Kidney (tissue), 14 donors: Measurements from ENCODE around the gene INSIG2. TPM values are rescaled to one million over a fixed set of nuclear protein-coding genes. Genes with fewer than 3 reads are reported as not detected.

Experiments
- DNase-seq, 5 donors: peaks; one replicate each; pipeline ENCODE4 v3.0.0-alpha.2; 2013 to 2020
- FAIRE-seq: peaks from 2 replicates; lab custom pipeline; 2012; peaks lifted over from hg19 to GRCh38; lab: Jason Lieb, UNC
- H3K27ac ChIP-seq, 2 donors: one replicate each; pipeline ENCODE4 v1.7.0; 2013; ENCODE audit warnings: low read depth in 2 of 2, low read length in 2 of 2, inconsistent platforms in 1 of 2
- H3K27me3 ChIP-seq: one replicate; pipeline ENCODE4 v1.7.1; 2013; ENCODE audit warnings: low read length, inconsistent platforms; ENCODE audit not compliant: control insufficient read depth, insufficient read depth
- H3K36me3 ChIP-seq, 3 donors: one replicate each; pipeline versions ENCODE4 v1.7.0 to v1.7.1; 2013; ENCODE audit warnings: low read length in 3 of 3, control low read depth in 1 of 3, inconsistent platforms in 1 of 3; ENCODE audit not compliant: insufficient read depth in 3 of 3, control insufficient read depth in 2 of 3
- H3K4me1 ChIP-seq, 3 donors: one replicate each; pipeline versions ENCODE4 v1.7.0 to v1.7.1; 2013; ENCODE audit warnings: low read length in 3 of 3, inconsistent platforms in 1 of 3, low read depth in 1 of 3; ENCODE audit not compliant: control insufficient read depth in 2 of 3, insufficient read depth in 2 of 3
- H3K4me3 ChIP-seq, 3 donors: one replicate each; pipeline versions ENCODE4 v1.7.0 to v1.8.1; 2013; ENCODE audit warnings: low read length in 3 of 3, control low read depth in 1 of 3, inconsistent platforms in 1 of 3
- H3K9ac ChIP-seq, 3 donors: one replicate each; pipeline versions ENCODE4 v1.7.0 to v1.7.1; 2013; ENCODE audit warnings: low read length in 3 of 3, control low read depth in 1 of 3, inconsistent platforms in 1 of 3
- H3K9me3 ChIP-seq, 3 donors: one replicate each; pipeline versions ENCODE4 v1.7.0 to v1.7.1; 2013; ENCODE audit warnings: low read length in 3 of 3, control low read depth in 1 of 3, inconsistent platforms in 1 of 3; ENCODE audit not compliant: control insufficient read depth in 2 of 3, insufficient read depth in 1 of 3
- CTCF ChIP-seq: IDR thresholded peaks from 3 replicates; pipeline ENCODE4 v1.5.1; 2012; ENCODE audit warnings: mild to moderate bottlenecking, moderate library complexity, borderline replicate concordance; ENCODE audit not compliant: insufficient read depth; ENCODE audit errors: extremely low read depth
- intact Hi-C: fragments of 100-400 bp; cut with DNase I; formaldehyde crosslinking; loops from one replicate; pipeline ENCODE4 v1.11.1; 2022
- polyA plus RNA-seq: library from polyadenylated mRNA; stranded (reverse); fragments of 350-450 nt; fragmentation: Illumina TruSeq; extraction: RNeasy Lipid Tissue Mini Kit (QIAGEN cat#74804); gene quantifications from one replicate; pipeline ENCODE4 v1.2.3, GENCODE V29; 2014; ENCODE audit warnings: low read depth, low replicate concordance; ENCODE audit not compliant: insufficient read depth
- total RNA-seq: library from RNA; stranded (reverse); fragmentation: NEBNext Ultra II Directional; extraction: Animal tissue kit (Norgen Biotek cat#: 25700); gene quantifications from one replicate; pipeline ENCODE4 v1.2.1, GENCODE V29; 2021
- donor health status: control.
- donor health status: control.
- donor health status: control.
- donor health status: control.
- donor health status: control.
- donor health status: DM: yes; HTN: yes; CAD: no.
- donor health status: Normal renal cell carcinoma (clear cell type).

The INSIG2 gene
- total and polyA plus RNA-seq, 2 donors from 2014 or later = 18.4 to 29.0 TPM

DNA sequence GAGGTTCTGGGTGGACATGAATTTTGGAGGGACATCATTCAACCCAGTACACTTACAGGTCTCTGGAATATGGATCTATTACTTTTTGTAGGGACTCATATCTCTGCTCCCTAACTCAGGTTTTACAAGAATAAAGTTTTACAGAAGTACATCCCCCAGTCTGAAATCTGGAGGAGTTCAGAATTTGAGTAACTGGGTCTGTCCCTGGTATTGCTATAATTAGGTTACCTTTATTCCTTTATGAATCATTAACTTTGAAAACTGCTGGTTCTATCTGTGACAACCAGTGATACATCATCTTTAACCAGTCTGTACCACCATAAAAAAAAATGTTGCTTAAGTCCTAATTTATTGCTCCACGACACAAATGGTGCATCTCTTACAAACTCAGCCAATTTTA, 59.9 kb downstream of the INSIG2 start:
- no peak overlapping the region for H3K9ac ChIP-seq
- DNase-seq (no peak), FAIRE-seq (no peak)
- no peaks in the 10 kb centered on the region for H3K27me3 ChIP-seq
- no peak for TF ChIP-seq CTCF
- no peak overlapping the region for H3K4me3 ChIP-seq
- H3K27ac ChIP-seq = no peak overlapping the region
- no peaks in the 10 kb centered on the region for H3K9me3 ChIP-seq
- H3K4me1 ChIP-seq = no peaks in the 10 kb centered on the region
- no peaks in the 10 kb centered on the region for H3K36me3 ChIP-seq
- intact Hi-C loops = no loop called here

DNA sequence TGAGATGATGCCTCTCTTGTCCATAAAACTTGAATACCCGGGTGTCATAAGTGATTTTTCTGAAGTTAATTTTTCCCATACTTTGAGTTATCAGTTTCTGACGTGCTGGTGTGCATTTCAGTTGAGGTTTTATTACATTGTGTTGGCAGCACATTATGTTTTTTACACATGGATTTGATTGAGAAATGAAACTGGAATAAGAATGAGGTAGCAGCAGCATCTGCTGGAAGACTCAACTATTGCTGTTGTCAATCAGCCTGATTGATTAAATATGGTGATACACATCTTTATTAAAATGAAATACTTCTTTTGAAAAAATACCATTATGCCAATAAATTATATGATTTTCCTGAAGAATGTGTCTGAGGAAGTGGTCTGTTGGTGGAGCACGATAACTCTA, 60.5 kb downstream of the INSIG2 start:
- no peak for FAIRE-seq
- no peak overlapping the region for H3K27ac ChIP-seq
- peak; percentile 5 for TF ChIP-seq CTCF
- no peak for DNase-seq
- no peaks in the 10 kb centered on the region for H3K9me3 ChIP-seq
- H3K4me3 ChIP-seq = no peak overlapping the region
- H3K36me3 ChIP-seq = no peaks in the 10 kb centered on the region
- intact Hi-C loops = no loop called here
- no peaks in the 10 kb centered on the region for H3K27me3 ChIP-seq
- H3K4me1 ChIP-seq = no peaks in the 10 kb centered on the region
- H3K9ac ChIP-seq = no peak overlapping the region

- DNase-seq (no peak), FAIRE-seq (no peak)
- no peak overlapping the region for H3K4me3 ChIP-seq
- no peak for TF ChIP-seq CTCF
- no peak overlapping the region for H3K27ac ChIP-seq
- intact Hi-C loops = no loop called here
- H3K4me1 ChIP-seq = no peaks in the 10 kb centered on the region
- no peaks in the 10 kb centered on the region for H3K36me3 ChIP-seq
- no peaks in the 10 kb centered on the region for H3K27me3 ChIP-seq
- H3K9me3 ChIP-seq = no peaks in the 10 kb centered on the region
- H3K9ac ChIP-seq = no peak overlapping the region
These were observed 62.0 kb downstream of the INSIG2 start for GRCh38 chr2:118150294-118150693.

DNA sequence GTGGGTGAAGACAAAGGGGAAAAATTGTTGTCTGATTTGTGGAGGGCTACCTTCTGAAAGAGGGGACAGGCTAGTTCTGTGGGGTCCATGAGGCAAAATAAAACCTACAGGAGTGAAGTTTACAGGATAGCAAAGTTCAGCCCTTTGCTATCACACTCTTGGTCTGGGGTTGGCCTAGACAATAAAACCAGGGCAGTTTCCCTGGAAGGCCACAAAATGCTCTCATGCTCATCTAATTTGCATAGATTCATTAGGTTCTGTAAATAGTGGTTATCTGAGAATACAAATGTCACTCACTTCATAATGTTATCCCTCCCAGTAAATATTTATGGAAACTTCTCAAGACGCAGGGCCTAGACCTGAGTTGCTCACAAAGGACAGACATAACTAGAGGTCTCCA, 63.6 kb downstream of the INSIG2 start:
- no peak for DNase-seq
- Histone ChIP-seq H3K27ac (no peak overlapping the region), H3K27me3 (no peaks in the 10 kb centered on the region), H3K4me1 (no peaks in the 10 kb centered on the region), H3K9me3 (no peaks in the 10 kb centered on the region), H3K36me3 (no peaks in the 10 kb centered on the region), H3K9ac (no peak overlapping the region), H3K4me3 (no peak overlapping the region)
- TF ChIP-seq CTCF = no peak
- intact Hi-C loops = no loop called here
- FAIRE-seq = no peak
